GM18511 (cell line): ENCODE measurements around the gene ZNF611.
"Not testable (repeated sequence)": the region's sequence is repeated elsewhere in the genome, so short reads cannot be mapped to it uniquely, and the experiment has no call there.

Experiments
- ATAC-seq: cut with Tn5 transposase; IDR thresholded peaks from one replicate; pipeline ENCODE4 v1.9.1; 2021; ENCODE audit warnings: mild to moderate bottlenecking, moderate library complexity; ENCODE audit not compliant: unreplicated experiment

Gene ZNF611

GRCh38 chr19:52687684-52688083 lies 47.2 kb downstream of the ZNF611 start:
- no peak for ATAC-seq

GRCh38 chr19:52685811-52686210 lies 49.0 kb downstream of the ZNF611 start:
- no peak for ATAC-seq

DNA sequence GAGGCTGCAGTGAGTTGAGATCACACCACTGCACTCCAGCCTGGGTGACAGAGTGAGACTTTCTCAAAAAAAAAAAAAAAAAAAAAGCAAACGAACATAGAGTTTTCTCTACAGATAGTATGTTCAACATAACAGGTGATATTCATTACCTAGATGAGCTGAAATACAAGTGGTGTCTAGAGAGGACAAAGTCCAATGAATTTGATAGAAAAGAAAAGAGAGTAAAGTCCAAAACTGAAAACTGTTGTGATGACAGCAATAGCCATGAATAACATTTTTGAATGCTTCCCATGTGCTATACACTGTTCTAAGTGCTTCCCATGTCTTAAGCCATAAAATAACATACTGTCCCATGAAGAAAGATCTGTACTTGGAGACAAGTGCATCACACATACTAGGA lies 53.6 kb downstream of the ZNF611 start:
- ATAC-seq = not testable (repeated sequence)

GRCh38 chr19:52679598-52679997 lies 55.2 kb downstream of the ZNF611 start:
- no peak for ATAC-seq

GRCh38 chr19:52675239-52675638 lies 59.6 kb downstream of the ZNF611 start:
- ATAC-seq = not testable (repeated sequence)

DNA sequence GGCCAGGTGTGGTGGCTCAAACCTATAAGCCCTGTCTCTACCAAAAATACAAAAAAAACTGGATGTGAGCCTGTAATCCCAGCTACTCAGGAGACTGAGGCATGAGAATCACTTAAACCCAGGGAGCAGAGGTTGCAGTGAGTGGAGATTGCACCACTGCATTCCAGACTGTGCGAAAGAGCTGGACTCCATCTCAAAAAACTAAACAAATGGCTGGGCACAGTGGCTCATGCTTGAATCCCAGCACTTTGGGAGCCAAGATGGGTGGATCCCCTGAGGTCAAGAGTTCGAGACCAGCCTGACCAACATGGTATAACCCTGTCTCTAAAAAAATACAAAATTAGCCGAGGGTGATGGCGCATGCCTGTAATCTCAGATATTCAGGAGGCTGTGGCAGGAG lies 61.8 kb downstream of the ZNF611 start:
- ATAC-seq = no peak

DNA sequence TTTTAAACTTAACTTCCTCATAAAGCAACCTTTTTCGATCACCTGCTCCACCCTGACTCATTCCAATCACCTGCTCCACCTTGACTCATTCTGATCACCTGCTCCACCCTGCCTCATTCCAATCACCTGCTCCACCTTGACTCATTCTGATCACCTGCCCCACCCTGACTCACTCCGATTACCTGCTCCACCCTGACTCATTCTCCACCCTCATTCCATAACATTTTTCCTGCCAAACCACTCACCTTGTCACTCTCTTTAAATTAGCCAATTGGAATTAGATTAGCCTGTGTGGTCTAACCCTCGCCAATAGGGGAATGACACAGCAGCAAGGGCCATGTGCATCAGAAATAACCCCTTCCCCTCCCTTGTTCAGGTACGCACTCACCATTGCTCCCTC lies 64.8 kb downstream of the ZNF611 start:
- ATAC-seq = no peak

DNA sequence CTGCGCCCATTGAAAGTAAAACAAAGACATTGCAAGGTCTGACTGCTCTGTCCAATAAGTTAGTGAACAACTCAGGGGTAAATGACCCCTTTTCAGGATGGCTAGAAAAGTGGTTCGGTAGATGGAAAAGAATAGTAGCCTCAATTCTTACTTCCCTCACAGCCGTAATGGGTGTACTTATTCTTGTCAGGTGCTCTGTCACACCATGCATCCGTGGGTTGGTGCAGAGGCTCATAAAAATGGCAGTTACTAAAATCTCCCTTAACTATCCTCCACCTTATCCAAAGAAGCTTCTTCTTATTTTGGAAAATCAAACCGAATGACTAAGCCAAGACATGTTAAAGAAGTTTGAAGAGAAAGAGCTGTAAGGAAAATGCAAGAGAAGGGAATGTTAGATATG lies 65.3 kb downstream of the ZNF611 start:
- ATAC-seq = no peak

DNA sequence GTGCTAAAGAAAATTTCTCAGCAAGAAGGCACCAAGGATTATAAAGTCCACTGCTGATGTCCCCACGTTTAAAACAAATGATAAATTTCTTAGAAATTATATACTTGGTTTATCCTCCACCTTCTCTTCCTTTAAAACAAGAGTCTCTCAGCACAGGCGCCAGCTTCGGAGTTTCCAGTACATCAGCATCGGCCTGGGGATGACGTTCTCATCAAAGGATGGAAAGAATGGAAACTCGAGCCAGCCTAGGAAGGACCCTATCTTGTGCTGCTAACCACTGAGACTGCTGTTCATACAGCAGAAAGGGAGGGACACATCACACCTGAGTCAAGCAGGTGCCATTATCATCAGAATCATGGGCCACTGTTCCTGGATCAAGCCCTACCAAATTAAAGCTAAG lies 66.9 kb downstream of the ZNF611 start:
- no peak for ATAC-seq

GRCh38 chr19:52666506-52666905 lies 68.3 kb downstream of the ZNF611 start:
- ATAC-seq = no peak

GRCh38 chr19:52665529-52665928 lies 69.3 kb downstream of the ZNF611 start:
- no peak for ATAC-seq

GRCh38 chr19:52665027-52665426 lies 69.8 kb downstream of the ZNF611 start:
- no peak for ATAC-seq

GRCh38 chr19:52664461-52664860 lies 70.4 kb downstream of the ZNF611 start:
- ATAC-seq = no peak

- no peak for ATAC-seq
These were observed 72.2 kb downstream of the ZNF611 start for GRCh38 chr19:52662631-52663030.

- ATAC-seq = no peak
These were observed 73.9 kb downstream of the ZNF611 start for GRCh38 chr19:52660981-52661380.

DNA sequence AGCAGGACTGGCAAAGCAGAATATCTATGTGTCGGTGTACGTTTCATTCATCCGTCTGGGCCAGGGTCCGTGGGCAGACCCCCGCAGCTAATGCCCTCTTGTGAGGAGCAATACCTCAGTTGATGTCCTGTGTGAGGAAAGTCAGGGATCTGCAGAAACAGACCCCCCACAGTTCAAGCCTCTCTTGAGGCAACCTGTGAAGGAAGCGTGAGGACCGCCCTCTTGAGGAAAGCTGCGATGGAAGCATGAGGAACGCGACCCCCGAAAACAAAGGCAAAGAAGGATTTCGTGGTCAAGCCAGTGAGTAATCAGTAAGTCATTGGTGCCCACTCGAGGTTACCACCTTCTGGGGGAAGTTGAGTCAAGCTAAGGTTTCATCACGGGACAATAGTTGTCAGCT lies 75.8 kb downstream of the ZNF611 start:
- ATAC-seq = no peak

DNA sequence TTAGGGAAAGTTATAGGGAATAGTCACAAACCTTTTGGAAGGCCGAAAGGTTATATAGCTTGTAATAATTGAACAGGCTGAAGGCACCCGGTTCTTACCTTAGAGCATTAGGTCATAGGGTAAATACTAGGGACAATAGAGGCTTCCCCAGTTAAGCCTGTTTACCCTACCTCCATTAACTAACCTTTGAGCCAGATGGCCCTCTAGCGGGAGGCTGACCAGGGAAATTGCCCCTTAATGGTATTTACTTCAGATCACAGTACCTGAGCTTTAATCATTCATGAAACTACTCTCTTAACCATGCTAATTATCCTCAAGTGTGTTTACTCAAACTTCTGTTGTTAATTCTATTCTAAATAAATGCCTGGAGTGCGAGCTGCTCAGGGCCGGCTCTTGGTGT lies 76.2 kb downstream of the ZNF611 start:
- no peak for ATAC-seq

GRCh38 chr19:52653161-52653560 lies 81.7 kb downstream of the ZNF611 start:
- ATAC-seq = no peak
